ENCODE results near the gene RAB22A.

DNA sequence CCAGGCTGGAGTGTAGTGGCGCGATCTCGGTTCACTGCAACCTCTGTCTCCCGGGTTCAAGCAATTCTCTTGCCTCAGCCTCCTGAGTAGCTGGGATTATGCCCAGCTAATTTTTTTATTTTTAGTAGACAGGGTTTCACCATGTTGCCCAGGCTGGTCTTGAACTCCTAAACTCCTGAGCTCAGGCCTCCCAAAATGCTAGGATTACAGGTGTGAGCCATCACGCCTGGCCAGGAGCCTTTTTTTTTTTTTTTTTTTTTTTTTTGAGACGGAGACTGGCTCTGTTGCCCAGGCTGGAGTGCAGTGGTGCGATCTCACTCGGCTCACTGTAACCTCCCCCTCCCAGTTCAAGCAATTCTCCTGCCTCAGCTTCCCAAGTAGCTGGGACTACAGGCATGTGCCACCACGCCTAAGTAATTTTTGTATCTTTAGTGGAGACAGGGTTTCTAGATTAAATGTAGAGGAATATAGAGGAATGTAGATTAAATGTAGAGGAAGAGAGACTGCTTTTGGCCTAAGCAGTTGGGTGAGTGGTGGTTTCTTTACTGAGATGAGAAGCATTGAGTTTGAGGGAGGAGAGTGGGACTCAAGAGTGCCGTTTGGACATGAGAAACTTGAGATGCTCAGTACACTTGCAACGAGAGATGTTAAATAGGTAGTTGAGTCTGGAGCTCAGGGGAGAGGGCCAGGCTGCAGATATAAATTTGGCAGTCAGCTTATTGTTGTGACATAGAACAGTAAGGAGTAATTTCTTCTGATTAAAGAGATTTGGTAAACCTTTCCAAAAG is 96.2 kb downstream of the RAB22A start:
- TF ChIP-seq, protein P1, sequence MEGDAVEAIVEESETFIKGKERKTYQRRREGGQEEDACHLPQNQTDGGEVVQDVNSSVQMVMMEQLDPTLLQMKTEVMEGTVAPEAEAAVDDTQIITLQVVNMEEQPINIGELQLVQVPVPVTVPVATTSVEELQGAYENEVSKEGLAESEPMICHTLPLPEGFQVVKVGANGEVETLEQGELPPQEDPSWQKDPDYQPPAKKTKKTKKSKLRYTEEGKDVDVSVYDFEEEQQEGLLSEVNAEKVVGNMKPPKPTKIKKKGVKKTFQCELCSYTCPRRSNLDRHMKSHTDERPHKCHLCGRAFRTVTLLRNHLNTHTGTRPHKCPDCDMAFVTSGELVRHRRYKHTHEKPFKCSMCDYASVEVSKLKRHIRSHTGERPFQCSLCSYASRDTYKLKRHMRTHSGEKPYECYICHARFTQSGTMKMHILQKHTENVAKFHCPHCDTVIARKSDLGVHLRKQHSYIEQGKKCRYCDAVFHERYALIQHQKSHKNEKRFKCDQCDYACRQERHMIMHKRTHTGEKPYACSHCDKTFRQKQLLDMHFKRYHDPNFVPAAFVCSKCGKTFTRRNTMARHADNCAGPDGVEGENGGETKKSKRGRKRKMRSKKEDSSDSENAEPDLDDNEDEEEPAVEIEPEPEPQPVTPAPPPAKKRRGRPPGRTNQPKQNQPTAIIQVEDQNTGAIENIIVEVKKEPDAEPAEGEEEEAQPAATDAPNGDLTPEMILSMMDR (IDR thresholded peaks at IDR 0.05), result no peak
- TF ChIP-seq POLR2A (IDR thresholded peaks at IDR 0.05), result no peak
